Fibroblast of lung (primary cell): ENCODE results near the gene FASLG.

Experiments used
- CTCF ChIP-seq, 2 donors: IDR thresholded peaks in 1 of 2; conservative IDR thresholded peaks in 1 of 2; 1 replicate in 1 of 2; 2 replicates in 1 of 2; pipeline ENCODE4 v1.5.1; 2011 to 2012; ENCODE audit warnings: low read length in 2 of 2, control low read depth in 1 of 2, inconsistent platforms in 1 of 2, low read depth in 1 of 2, mild to moderate bottlenecking in 1 of 2
- EZH2 ChIP-seq: IDR thresholded peaks from 2 replicates; pipeline ENCODE4 v1.5.1; 2012; ENCODE audit warnings: low read length, control low read depth, mild to moderate bottlenecking; ENCODE audit errors: missing control alignments

GRCh38 chr1:172637522-172637921 is 21.4 kb upstream of the FASLG start:
- TF ChIP-seq EZH2: no peak
- TF ChIP-seq CTCF (conservative IDR thresholded peaks at IDR 0.05 in 1 of 2, IDR thresholded peaks at IDR 0.05 in 1 of 2; ENCODE audit: low read depth in 1 of 2, low read length in 2 of 2): no peak
